ENCODE results near the gene GGT1. TPM values are rescaled to one million over a fixed set of nuclear protein-coding genes. Genes with fewer than 3 reads are reported as not detected.

GGT1 gene
- total and polyA plus RNA-seq, 2 of the 8 experiments (the other 6 are each of a cell fraction or from before 2014, with no cell fraction given) = 14.4 to 29.2 TPM

- TF ChIP-seq, protein P1, sequence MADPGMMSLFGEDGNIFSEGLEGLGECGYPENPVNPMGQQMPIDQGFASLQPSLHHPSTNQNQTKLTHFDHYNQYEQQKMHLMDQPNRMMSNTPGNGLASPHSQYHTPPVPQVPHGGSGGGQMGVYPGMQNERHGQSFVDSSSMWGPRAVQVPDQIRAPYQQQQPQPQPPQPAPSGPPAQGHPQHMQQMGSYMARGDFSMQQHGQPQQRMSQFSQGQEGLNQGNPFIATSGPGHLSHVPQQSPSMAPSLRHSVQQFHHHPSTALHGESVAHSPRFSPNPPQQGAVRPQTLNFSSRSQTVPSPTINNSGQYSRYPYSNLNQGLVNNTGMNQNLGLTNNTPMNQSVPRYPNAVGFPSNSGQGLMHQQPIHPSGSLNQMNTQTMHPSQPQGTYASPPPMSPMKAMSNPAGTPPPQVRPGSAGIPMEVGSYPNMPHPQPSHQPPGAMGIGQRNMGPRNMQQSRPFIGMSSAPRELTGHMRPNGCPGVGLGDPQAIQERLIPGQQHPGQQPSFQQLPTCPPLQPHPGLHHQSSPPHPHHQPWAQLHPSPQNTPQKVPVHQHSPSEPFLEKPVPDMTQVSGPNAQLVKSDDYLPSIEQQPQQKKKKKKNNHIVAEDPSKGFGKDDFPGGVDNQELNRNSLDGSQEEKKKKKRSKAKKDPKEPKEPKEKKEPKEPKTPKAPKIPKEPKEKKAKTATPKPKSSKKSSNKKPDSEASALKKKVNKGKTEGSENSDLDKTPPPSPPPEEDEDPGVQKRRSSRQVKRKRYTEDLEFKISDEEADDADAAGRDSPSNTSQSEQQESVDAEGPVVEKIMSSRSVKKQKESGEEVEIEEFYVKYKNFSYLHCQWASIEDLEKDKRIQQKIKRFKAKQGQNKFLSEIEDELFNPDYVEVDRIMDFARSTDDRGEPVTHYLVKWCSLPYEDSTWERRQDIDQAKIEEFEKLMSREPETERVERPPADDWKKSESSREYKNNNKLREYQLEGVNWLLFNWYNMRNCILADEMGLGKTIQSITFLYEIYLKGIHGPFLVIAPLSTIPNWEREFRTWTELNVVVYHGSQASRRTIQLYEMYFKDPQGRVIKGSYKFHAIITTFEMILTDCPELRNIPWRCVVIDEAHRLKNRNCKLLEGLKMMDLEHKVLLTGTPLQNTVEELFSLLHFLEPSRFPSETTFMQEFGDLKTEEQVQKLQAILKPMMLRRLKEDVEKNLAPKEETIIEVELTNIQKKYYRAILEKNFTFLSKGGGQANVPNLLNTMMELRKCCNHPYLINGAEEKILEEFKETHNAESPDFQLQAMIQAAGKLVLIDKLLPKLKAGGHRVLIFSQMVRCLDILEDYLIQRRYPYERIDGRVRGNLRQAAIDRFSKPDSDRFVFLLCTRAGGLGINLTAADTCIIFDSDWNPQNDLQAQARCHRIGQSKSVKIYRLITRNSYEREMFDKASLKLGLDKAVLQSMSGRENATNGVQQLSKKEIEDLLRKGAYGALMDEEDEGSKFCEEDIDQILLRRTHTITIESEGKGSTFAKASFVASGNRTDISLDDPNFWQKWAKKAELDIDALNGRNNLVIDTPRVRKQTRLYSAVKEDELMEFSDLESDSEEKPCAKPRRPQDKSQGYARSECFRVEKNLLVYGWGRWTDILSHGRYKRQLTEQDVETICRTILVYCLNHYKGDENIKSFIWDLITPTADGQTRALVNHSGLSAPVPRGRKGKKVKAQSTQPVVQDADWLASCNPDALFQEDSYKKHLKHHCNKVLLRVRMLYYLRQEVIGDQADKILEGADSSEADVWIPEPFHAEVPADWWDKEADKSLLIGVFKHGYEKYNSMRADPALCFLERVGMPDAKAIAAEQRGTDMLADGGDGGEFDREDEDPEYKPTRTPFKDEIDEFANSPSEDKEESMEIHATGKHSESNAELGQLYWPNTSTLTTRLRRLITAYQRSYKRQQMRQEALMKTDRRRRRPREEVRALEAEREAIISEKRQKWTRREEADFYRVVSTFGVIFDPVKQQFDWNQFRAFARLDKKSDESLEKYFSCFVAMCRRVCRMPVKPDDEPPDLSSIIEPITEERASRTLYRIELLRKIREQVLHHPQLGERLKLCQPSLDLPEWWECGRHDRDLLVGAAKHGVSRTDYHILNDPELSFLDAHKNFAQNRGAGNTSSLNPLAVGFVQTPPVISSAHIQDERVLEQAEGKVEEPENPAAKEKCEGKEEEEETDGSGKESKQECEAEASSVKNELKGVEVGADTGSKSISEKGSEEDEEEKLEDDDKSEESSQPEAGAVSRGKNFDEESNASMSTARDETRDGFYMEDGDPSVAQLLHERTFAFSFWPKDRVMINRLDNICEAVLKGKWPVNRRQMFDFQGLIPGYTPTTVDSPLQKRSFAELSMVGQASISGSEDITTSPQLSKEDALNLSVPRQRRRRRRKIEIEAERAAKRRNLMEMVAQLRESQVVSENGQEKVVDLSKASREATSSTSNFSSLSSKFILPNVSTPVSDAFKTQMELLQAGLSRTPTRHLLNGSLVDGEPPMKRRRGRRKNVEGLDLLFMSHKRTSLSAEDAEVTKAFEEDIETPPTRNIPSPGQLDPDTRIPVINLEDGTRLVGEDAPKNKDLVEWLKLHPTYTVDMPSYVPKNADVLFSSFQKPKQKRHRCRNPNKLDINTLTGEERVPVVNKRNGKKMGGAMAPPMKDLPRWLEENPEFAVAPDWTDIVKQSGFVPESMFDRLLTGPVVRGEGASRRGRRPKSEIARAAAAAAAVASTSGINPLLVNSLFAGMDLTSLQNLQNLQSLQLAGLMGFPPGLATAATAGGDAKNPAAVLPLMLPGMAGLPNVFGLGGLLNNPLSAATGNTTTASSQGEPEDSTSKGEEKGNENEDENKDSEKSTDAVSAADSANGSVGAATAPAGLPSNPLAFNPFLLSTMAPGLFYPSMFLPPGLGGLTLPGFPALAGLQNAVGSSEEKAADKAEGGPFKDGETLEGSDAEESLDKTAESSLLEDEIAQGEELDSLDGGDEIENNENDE (IDR thresholded peaks at IDR 0.05; ENCODE audit: insufficient replicate concordance, low read length) = no peak
- peak; percentile 85 for TF ChIP-seq TAF7 (optimal IDR thresholded peaks at IDR 0.05; ENCODE audit: borderline replicate concordance, low read depth, low read length)
- peak; percentile 85 for TF ChIP-seq SP1 (IDR thresholded peaks at IDR 0.05; ENCODE audit: low read depth, low read length)
- TF ChIP-seq ATF3 (IDR thresholded peaks at IDR 0.05; ENCODE audit: insufficient read depth, low read depth, low read length) = no peak
- peak; percentile 85; the same call in 1 of the 2 replicates for TF ChIP-seq KDM5A (IDR thresholded peaks at IDR 0.05; ENCODE audit: low read length)
- TF ChIP-seq ZNF274 (IDR thresholded peaks at IDR 0.05; ENCODE audit: borderline replicate concordance, extremely low read depth, low read length) = no peak
- no peak for TF ChIP-seq CTBP2 (IDR thresholded peaks at IDR 0.05; ENCODE audit: borderline replicate concordance, insufficient read depth, insufficient read length, low read length)
- TF ChIP-seq RAD21 (IDR thresholded peaks at IDR 0.05 in 1 of 2, conservative IDR thresholded peaks at IDR 0.05 in 1 of 2; ENCODE audit: low read depth in 2 of 2, low read length in 2 of 2) = no peak
These were observed 47.6 kb upstream of the GGT1 start, which contains the start of gene SNRPD3 (continued) for GRCh38 chr22:24555165-24556039.

All from H1 (cell line).